HFF-Myc (cell line): ENCODE results near the gene PKM.
"Not testable (repeated sequence)": the region's sequence is repeated elsewhere in the genome, so short reads cannot be mapped to it uniquely, and the experiment has no call there.

Source experiments
- DNase-seq: peaks from one replicate; pipeline ENCODE4 v3.0.0-alpha.2; 2011; ENCODE audit warnings: low read depth; ENCODE audit errors: extremely low read depth
- H3K4me3 ChIP-seq: replicated peaks from 2 replicates; pipeline ENCODE4 v1.5.1; 2011; ENCODE audit warnings: low read depth, mild to moderate bottlenecking, control low read depth, low read length
- TF ChIP-seq, protein P1 (sequence below): IDR thresholded peaks from 2 replicates; pipeline ENCODE4 v1.5.1; 2012; ENCODE audit warnings: mild to moderate bottlenecking, low read depth, low read length, control low read depth; ENCODE audit errors: missing control alignments

Gene PKM

DNA sequence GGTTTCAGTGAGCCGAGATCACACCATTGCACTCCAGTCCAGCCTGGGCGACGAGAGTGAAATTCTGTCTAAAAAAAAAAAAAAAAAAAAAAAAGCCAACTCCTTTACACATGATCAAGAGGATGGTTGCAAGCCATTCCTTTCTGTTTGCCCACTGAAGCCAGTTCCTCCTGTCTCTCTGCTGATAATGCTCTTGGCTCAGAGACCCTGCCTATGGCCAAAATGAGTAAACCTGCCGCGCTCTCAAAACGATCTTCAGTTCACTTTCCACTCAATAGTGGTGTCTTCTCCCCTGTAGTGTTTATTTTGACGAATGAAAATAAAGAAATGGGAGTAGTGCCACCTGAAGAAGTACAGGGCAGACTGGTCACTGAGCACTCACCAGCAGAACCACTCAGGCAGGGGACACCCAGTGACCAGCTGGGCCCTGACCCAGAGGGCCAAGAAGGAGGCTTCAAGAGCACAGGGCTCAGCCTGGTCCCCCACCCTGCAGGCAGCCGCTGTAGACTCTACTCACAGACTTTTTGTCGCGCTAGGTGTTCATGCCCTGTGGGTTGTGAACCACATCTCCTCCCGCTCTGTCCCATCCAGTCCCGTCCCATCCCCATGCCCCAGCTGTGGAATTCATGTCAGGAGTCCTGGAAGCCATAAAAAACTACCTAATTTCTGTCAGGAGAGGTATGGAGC is 57.0 kb downstream of the PKM start:
- TF ChIP-seq, protein P1, sequence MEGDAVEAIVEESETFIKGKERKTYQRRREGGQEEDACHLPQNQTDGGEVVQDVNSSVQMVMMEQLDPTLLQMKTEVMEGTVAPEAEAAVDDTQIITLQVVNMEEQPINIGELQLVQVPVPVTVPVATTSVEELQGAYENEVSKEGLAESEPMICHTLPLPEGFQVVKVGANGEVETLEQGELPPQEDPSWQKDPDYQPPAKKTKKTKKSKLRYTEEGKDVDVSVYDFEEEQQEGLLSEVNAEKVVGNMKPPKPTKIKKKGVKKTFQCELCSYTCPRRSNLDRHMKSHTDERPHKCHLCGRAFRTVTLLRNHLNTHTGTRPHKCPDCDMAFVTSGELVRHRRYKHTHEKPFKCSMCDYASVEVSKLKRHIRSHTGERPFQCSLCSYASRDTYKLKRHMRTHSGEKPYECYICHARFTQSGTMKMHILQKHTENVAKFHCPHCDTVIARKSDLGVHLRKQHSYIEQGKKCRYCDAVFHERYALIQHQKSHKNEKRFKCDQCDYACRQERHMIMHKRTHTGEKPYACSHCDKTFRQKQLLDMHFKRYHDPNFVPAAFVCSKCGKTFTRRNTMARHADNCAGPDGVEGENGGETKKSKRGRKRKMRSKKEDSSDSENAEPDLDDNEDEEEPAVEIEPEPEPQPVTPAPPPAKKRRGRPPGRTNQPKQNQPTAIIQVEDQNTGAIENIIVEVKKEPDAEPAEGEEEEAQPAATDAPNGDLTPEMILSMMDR: no peak
- DNase-seq: no peak
- H3K4me3 ChIP-seq: no peak overlapping the region

DNA sequence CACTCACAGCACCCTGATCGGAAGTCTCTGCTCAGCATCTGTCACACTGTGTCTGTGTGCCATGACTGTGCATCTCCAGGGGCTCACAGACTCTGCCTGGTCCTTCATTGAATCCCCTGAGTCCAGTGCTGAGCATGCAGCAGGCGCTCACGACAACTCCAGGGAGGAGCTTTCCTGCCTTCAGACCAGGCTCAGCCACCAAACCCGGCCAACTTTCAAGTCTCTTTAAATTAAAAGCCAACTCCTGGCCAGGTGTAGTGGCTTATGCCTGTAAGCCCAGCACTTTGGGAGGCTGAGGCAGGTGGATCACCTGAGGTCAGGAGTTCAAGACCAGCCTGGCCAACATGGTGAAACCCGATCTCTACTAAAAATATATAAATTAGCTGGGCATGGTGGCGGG is 57.6 kb downstream of the PKM start:
- DNase-seq: no peak
- no peak overlapping the region for H3K4me3 ChIP-seq
- TF ChIP-seq, protein P1: no peak

DNA sequence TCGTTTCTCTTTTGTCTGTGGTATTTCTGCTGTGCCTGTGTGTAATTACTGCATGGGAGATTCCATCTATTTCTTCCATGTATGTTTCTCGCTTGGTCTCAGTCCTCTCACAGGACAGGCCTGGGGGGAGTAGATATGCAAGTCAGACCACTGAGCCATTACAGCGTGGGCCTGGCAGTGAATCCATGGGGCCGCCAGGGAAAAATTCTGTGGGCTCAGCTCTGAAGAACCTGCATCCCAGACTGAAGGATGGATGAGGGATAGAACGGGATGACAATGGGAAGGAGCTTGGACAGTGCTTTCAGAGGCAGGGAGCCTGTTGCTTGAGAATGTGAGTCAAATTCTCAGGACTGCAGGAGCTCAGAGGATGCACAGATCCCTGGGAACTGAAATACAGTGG is 58.2 kb downstream of the PKM start:
- DNase-seq: no peak
- TF ChIP-seq, protein P1: no peak
- H3K4me3 ChIP-seq: no peak overlapping the region

DNA sequence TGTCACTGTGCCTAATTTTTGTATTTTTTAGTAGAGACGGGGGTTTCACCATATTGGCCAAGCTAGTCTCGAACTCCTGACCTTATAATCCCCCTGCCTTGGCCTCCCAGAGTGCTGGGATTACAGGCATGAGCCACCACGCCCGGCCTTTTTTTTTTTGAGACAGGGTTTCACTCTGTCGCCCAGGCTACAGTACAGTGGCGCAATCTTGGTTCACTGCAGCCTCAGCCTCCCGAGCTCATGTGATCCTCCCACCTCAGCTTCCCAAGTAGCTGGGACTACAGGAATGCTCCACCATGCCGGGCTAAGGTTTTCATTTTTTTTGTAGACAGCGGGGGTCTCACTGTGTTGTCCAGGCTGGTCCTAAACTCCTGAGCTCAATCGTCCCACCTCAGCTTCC is 59.0 kb downstream of the PKM start:
- H3K4me3 ChIP-seq: not testable (repeated sequence)

DNA sequence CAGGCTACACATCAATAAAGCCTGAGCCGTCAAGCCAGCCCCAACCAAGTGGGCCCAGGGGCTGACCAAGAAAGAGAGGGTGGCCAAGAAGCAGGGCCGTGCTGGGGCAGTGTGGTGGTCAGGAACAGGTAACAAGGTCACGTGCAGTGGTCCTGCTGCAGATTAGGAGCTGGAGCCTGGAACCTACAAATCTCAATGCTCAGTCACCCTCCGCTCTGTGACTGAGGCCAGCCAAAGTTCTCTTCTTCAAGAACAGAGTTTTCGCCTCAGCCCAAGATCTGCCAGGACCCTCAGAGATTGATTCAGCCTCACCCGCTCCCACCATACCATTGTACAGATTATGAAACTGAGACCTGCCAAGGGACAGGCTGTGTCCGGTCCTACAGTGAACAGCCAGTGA is 60.3 kb downstream of the PKM start:
- TF ChIP-seq, protein P1: no peak
- H3K4me3 ChIP-seq: no peak overlapping the region
- no peak for DNase-seq

More for the DNA sequence above, 59.0 kb downstream of the PKM start:
- not testable (repeated sequence) for DNase-seq

DNA sequence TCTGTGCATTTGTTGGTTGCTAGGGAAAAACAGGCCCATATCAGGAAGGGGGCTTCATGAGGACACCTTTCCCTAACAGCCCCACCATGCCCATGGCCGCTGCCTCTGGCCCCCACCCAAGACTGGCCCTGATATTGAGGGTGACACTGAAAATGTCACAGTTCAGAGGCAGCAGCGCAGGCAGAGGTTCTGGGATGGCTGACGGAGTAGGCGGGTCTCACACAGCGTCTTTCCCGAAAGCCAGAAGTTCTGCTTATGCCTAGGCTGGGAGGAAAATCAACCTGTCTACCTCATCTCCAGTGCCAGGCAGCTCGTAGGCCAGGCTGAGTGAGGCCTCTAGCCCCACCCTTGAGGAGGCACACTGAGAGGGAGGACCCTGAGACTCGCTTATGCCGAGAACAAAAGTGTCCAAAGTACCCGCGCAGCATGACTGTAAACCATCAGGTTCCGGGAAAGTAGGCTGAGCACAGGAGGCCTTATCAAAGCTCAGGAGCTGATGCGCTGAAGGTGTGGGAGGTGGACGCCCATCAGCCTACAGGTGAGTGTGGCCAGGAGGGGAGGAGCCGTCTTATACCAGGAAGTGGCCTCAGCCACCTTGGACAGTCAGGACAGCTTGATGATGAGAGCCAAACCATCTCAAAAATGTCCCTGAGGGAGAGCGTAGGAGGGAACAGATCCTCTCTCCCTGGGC is 60.9 kb downstream of the PKM start:
- no peak overlapping the region for H3K4me3 ChIP-seq
- no peak for DNase-seq
- TF ChIP-seq, protein P1: no peak

DNA sequence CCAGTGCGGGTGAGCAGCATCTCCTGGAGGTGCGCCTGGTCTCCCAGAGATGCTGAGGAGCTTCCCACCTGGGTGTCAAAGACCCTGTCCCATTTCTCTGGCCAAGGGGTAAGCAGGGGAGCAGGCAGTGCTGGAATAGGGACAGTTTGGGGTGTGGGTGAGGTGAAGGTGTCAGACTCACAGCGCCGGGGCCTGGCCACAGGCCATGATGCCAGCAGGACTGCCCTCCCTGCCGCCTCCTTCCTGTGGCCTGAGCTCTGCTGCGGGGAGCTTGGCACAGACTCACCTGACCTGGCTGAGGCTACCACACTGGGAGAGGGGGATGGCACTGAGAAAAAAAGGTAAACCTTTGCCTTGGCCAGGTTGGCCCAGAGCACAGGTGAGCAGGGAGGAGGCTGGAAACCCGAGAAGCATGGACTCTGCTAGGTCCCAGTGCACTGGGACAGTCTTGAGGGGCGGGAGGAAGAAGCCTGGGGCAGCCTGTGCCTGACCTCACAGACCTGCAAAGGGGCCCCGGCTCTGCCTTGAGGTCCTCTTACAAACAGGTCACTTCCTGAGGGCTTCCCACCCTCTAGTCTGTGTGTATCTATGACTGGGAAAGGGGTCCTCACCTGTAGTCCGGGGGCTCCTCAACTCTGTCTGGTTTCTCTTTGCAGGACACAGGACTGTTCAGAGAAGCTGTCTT is 61.6 kb downstream of the PKM start:
- TF ChIP-seq, protein P1: no peak
- DNase-seq: no peak
- no peak overlapping the region for H3K4me3 ChIP-seq
